H1 (cell line): Measurements from ENCODE around the gene PLD5. TPM values are rescaled to one million over a fixed set of nuclear protein-coding genes. Genes with fewer than 3 reads are reported as not detected.

Source experiments
- CTCF ChIA-PET: fragments of 300-600 bp; sonication (Branson Sonifier 250); formaldehyde crosslinking; loops from one replicate; lab custom pipeline; 2021; ENCODE audit not compliant: partially characterized antibody; lab: Charles Lee
- POLR2A ChIA-PET: fragments of 300-600 bp; sonication (Branson Sonifier 250); formaldehyde crosslinking; loops from one replicate; lab custom pipeline; 2021; ENCODE audit warnings: inconsistent platforms; ENCODE audit not compliant: partially characterized antibody; lab: Charles Lee
- DNase-seq, 2 experiments: peaks; one replicate each; pipeline versions ENCODE4 v3.0.0 to v3.0.0-alpha.2; 2010 to 2022; ENCODE audit warnings: low spot score in 2 of 2, low read depth in 1 of 2, mixed read lengths in 1 of 2
- FAIRE-seq: peaks from 2 replicates; lab custom pipeline; 2011; peaks lifted over from hg19 to GRCh38; lab: Jason Lieb, UNC
- H2AFZ ChIP-seq: 2 replicates; pipeline ENCODE4 v1.8.1; 2012; ENCODE audit warnings: low read length, inconsistent platforms
- H2AK5ac ChIP-seq: 2 replicates; pipeline ENCODE4 v1.6.1; 2013; ENCODE audit warnings: low read depth, low read length
- H2BK120ac ChIP-seq: replicated peaks from 2 replicates; pipeline ENCODE3; 2013; ENCODE audit warnings: low read depth, low read length, inconsistent platforms
- H2BK12ac ChIP-seq: 2 replicates; pipeline ENCODE4 v1.6.1; 2013; ENCODE audit warnings: low read depth, low read length
- H2BK15ac ChIP-seq: 2 replicates; pipeline ENCODE4 v1.6.1; 2013; ENCODE audit warnings: low read length
- H2BK20ac ChIP-seq: 2 replicates; pipeline ENCODE4 v1.6.1; 2013; ENCODE audit warnings: low read length
- H2BK5ac ChIP-seq: 2 replicates; pipeline ENCODE4 v1.6.1; 2013; ENCODE audit warnings: low read depth, low read length
- H3K14ac ChIP-seq: 2 replicates; pipeline ENCODE4 v1.6.1; 2013; ENCODE audit warnings: inconsistent platforms; ENCODE audit not compliant: insufficient read length
- H3K18ac ChIP-seq: 2 replicates; pipeline ENCODE4 v1.6.1; 2013; ENCODE audit warnings: low read length; ENCODE audit errors: extremely low read depth
- H3K23ac ChIP-seq: 2 replicates; pipeline ENCODE4 v1.6.1; 2013; ENCODE audit warnings: inconsistent platforms; ENCODE audit not compliant: insufficient read length
- H3K23me2 ChIP-seq: 2 replicates; pipeline ENCODE4 v1.6.1; 2013; ENCODE audit warnings: low read depth, low read length
- H3K27ac ChIP-seq: 2 replicates; pipeline ENCODE4 v1.6.1; 2011; ENCODE audit warnings: low read depth, low read length, inconsistent platforms
- H3K27me3 ChIP-seq, 4 experiments: replicated peaks in 1 of 4; 1 replicate in 1 of 4; 2 replicates in 3 of 4; pipeline versions ENCODE4 v1.6.1 to v1.8.1; 2011 to 2013; ENCODE audit warnings: low read length in 3 of 4, mild to moderate bottlenecking in 3 of 4, inconsistent platforms in 2 of 4, mixed read lengths in 2 of 4, moderate library complexity in 1 of 4; ENCODE audit not compliant: control insufficient read depth in 3 of 4, insufficient read depth in 3 of 4; ENCODE audit errors: extremely low read depth in 1 of 4
- H3K36me3 ChIP-seq, 4 experiments: 2 replicates each; pipeline versions ENCODE4 v1.6.1 to v1.8.1; 2011 to 2013; ENCODE audit warnings: mild to moderate bottlenecking in 4 of 4, low read length in 3 of 4, moderate library complexity in 2 of 4, control low read depth in 1 of 4, inconsistent platforms in 1 of 4; ENCODE audit not compliant: insufficient read depth in 4 of 4, control insufficient read depth in 2 of 4
- H3K4ac ChIP-seq: replicated peaks from 2 replicates; pipeline ENCODE3; 2013; ENCODE audit warnings: low read length, low read depth, mixed read lengths, inconsistent platforms; ENCODE audit not compliant: insufficient read length
- H3K4me1 ChIP-seq, 4 experiments: replicated peaks in 1 of 4; 1 replicate in 1 of 4; 2 replicates in 3 of 4; pipeline versions ENCODE4 v1.6.1 to v1.8.1; 2011 to 2013; ENCODE audit warnings: low read length in 3 of 4, inconsistent platforms in 2 of 4, mixed read lengths in 1 of 4; ENCODE audit not compliant: insufficient read depth in 4 of 4, control insufficient read depth in 3 of 4
- H3K4me2 ChIP-seq, 2 experiments: 2 replicates each; pipeline versions ENCODE4 v1.6.1 to v1.8.1; 2011 to 2013; ENCODE audit warnings: low read depth in 2 of 2, low read length in 2 of 2, control low read depth in 1 of 2, inconsistent platforms in 1 of 2, mild to moderate bottlenecking in 1 of 2; ENCODE audit not compliant: insufficient read depth in 1 of 2
- H3K4me3 ChIP-seq, 4 experiments: fragments of 200-600, 300-600 bp in 1 of 4; sonication (generic), shearing (Covaris generic), sonication (Bioruptor Twin) in 1 of 4; 2 replicates each; pipeline versions ENCODE4 v1.5.1 to v1.8.1; 2011 to 2016; ENCODE audit warnings: low read length in 4 of 4, low read depth in 3 of 4, control low read depth in 2 of 4, inconsistent platforms in 2 of 4, mild to moderate bottlenecking in 2 of 4, mixed read lengths in 1 of 4, moderate library complexity in 1 of 4; ENCODE audit not compliant: insufficient read depth in 2 of 4; ENCODE audit errors: extremely low read depth in 1 of 4
- H3K56ac ChIP-seq: replicated peaks from 2 replicates; pipeline ENCODE3; 2013; ENCODE audit warnings: low read depth, mild to moderate bottlenecking, mixed read lengths, low read length, inconsistent platforms; ENCODE audit not compliant: insufficient read length
- H3K79me1 ChIP-seq: 2 replicates; pipeline ENCODE4 v1.6.1; 2013; ENCODE audit warnings: low read depth, low read length, control low read depth
- H3K79me2 ChIP-seq, 2 experiments: 2 replicates each; pipeline versions ENCODE4 v1.6.1 to v1.8.1; 2012 to 2013; ENCODE audit warnings: low read length in 2 of 2, mild to moderate bottlenecking in 2 of 2, inconsistent platforms in 1 of 2; ENCODE audit not compliant: insufficient read depth in 2 of 2, control insufficient read depth in 1 of 2
- H3K9ac ChIP-seq, 4 experiments: replicated peaks in 1 of 4; 1 replicate in 1 of 4; 2 replicates in 3 of 4; pipeline versions ENCODE4 v1.6.1 to v1.8.1; 2011 to 2013; ENCODE audit warnings: low read depth in 3 of 4, low read length in 3 of 4, control low read depth in 2 of 4, mild to moderate bottlenecking in 2 of 4, moderate library complexity in 2 of 4, inconsistent platforms in 1 of 4; ENCODE audit errors: extremely low read depth in 1 of 4
- H3K9me3 ChIP-seq, 2 experiments: 2 replicates each; pipeline versions ENCODE4 v1.6.1 to v1.8.1; 2012 to 2013; ENCODE audit warnings: mild to moderate bottlenecking in 2 of 2, moderate library complexity in 2 of 2, control low read depth in 1 of 2, inconsistent platforms in 1 of 2, low read depth in 1 of 2, low read length in 1 of 2, mixed read lengths in 1 of 2; ENCODE audit not compliant: insufficient read depth in 2 of 2
- H4K20me1 ChIP-seq, 2 experiments: replicated peaks in 1 of 2; 2 replicates each; pipeline versions ENCODE3 to v1.8.1; 2011 to 2013; ENCODE audit warnings: inconsistent platforms in 2 of 2, low read length in 2 of 2, mild to moderate bottlenecking in 1 of 2; ENCODE audit not compliant: insufficient read depth in 2 of 2, control insufficient read depth in 1 of 2
- H4K5ac ChIP-seq: 2 replicates; pipeline ENCODE4 v1.6.1; 2013; ENCODE audit warnings: low read length, low read depth, mixed read lengths, inconsistent platforms; ENCODE audit not compliant: insufficient read length
- H4K8ac ChIP-seq: 2 replicates; pipeline ENCODE4 v1.8.0; 2013; ENCODE audit warnings: mild to moderate bottlenecking, moderate library complexity, low read length, inconsistent platforms; ENCODE audit not compliant: insufficient read depth; ENCODE audit errors: extremely low read depth
- H4K91ac ChIP-seq: replicated peaks from 2 replicates; pipeline ENCODE3; 2013; ENCODE audit warnings: low read length, mixed read lengths, inconsistent platforms; ENCODE audit not compliant: insufficient read length
- ATF2 ChIP-seq: IDR thresholded peaks from 2 replicates; pipeline ENCODE4 v1.6.1; 2012; ENCODE audit warnings: low read length, inconsistent platforms
- CTBP2 ChIP-seq: IDR thresholded peaks from 2 replicates; pipeline ENCODE4 v1.7.0; 2011; ENCODE audit warnings: borderline replicate concordance, mild to moderate bottlenecking, moderate library complexity, mixed read lengths, low read length; ENCODE audit not compliant: insufficient read depth, insufficient read length
- MAFK ChIP-seq: IDR thresholded peaks from 2 replicates; pipeline ENCODE4 v1.6.1; 2012; ENCODE audit warnings: low read depth, mild to moderate bottlenecking, improper control_type of control experiment, low read length
- POLR2AphosphoS5 ChIP-seq: IDR thresholded peaks from 2 replicates; pipeline ENCODE4 v1.6.1; 2011; ENCODE audit warnings: low read depth, low read length
- RBBP5 ChIP-seq: IDR thresholded peaks from 2 replicates; pipeline ENCODE4 v1.7.1; 2012; ENCODE audit warnings: low read depth, mild to moderate bottlenecking, inconsistent platforms, low read length, moderate library complexity, borderline replicate concordance
- RXRA ChIP-seq: IDR thresholded peaks from 2 replicates; pipeline ENCODE4 v1.6.1; 2011; ENCODE audit warnings: low read depth, mild to moderate bottlenecking, low read length, moderate library complexity; ENCODE audit not compliant: insufficient read depth
- SP1 ChIP-seq: IDR thresholded peaks from 2 replicates; pipeline ENCODE4 v1.6.1; 2011; ENCODE audit warnings: low read depth, low read length
- WGBS, 2 experiments: shearing (Covaris generic) in 1 of 2; methylation state at CpG; one replicate each; pipeline versions ENCODE4 v1.1.6 to v1.1.7; 2013 to 2015; ENCODE audit warnings: low lambda C conversion rate in 2 of 2, mixed read lengths in 2 of 2, inconsistent platforms in 1 of 2, low coverage in 1 of 2, missing lambda C conversion rate in 1 of 2; ENCODE audit not compliant: insufficient replicate concordance in 2 of 2, insufficient coverage in 1 of 2, insufficient read length in 1 of 2; ENCODE audit errors: extremely low coverage in 1 of 2, missing lambda C conversion rate in 1 of 2; 5-methylcytosine and 5-hydroxymethylcytosine counted together
- polyA plus RNA-seq, 7 experiments: library from polyadenylated mRNA; depleted of rRNA in 3 of 7; stranded (reverse) in 5 of 7; unstranded in 2 of 7; fragments of >200 nt in 5 of 7; fragments of 200-250 nt in 2 of 7; gene quantifications; 1 replicate in 5 of 7; 2 replicates in 1 of 7; 4 replicates in 1 of 7; pipeline versions ENCODE4 v1.2.1 to v1.2.3, GENCODE V29; 2011 to 2013; ENCODE audit warnings: missing spikeins in 2 of 7, mixed read lengths in 2 of 7
- total RNA-seq: library from RNA; stranded (reverse); fragmentation: NEBNext Ultra II Directional; extraction: Animal tissue kit (Norgen Biotek cat#: 25700); gene quantifications from 2 replicates; pipeline ENCODE4 v1.2.1, GENCODE V29; 2021

The PLD5 gene
- total and polyA plus RNA-seq, 2 of the 8 experiments (the other 6 are each of a cell fraction or from before 2014, with no cell fraction given) = 0.86 to 8.5 TPM

GRCh38 chr1:242088875-242089274, 435.6 kb downstream of the PLD5 start:
- Histone ChIP-seq H3K56ac (no peak overlapping the region), H3K9ac (no peak overlapping the region), H2BK15ac (no peak overlapping the region), H3K36me3 (no peaks in the 10 kb centered on the region), H4K8ac (no peak overlapping the region), H3K18ac (no peak overlapping the region), H2AK5ac (no peak overlapping the region), H3K4me3 (no peak overlapping the region), H3K4me1 (peaks cover 2 to 9% (median 6%) of the 10 kb centered on the region in 4 experiments), H2BK20ac (no peak overlapping the region), H3K27me3 (peaks cover 0 to 1% (median 0%) of the 10 kb centered on the region in 4 experiments; a peak in 1 of 7 replicates), H4K5ac (no peak overlapping the region), H3K4ac (no peak overlapping the region), H3K4me2 (no peak overlapping the region), H3K14ac (no peak overlapping the region), H4K20me1 (no peaks in the 10 kb centered on the region), H3K23ac (no peak overlapping the region), H3K79me2 (no peaks in the 10 kb centered on the region), H2AFZ (no peak overlapping the region), H3K79me1 (no peaks in the 10 kb centered on the region), H2BK120ac (no peak overlapping the region), H2BK5ac (no peak overlapping the region), H3K27ac (no peak overlapping the region), H4K91ac (no peak overlapping the region), H3K9me3 (no peaks in the 10 kb centered on the region), H3K23me2 (no peaks in the 10 kb centered on the region), H2BK12ac (no peak overlapping the region)
- 88% methylated on average over 2 of the region's 2 CpGs; no CpG with 5 or more reads in 1 of the 2 experiments for WGBS, 2 experiments
- POLR2A ChIA-PET = no interaction called here
- CTCF ChIA-PET = no interaction called here
- no peak for FAIRE-seq
- no peak for DNase-seq
- TF ChIP-seq CTBP2 = no peak
- TF ChIP-seq RBBP5 = no peak
- no peak for TF ChIP-seq POLR2AphosphoS5
- TF ChIP-seq SP1 = no peak
- TF ChIP-seq MAFK = no peak
- no peak for TF ChIP-seq ATF2
- no peak for TF ChIP-seq RXRA
